Hypothalamus (tissue), 51 donors: ENCODE results near the gene SUCLG2.

Source experiments
- DNase-seq, 51 donors: peaks; one replicate each; lab custom pipeline; 2025; lab: John Stamatoyannopoulos, UW

The SUCLG2 gene

GRCh38 chr3:67521053-67521646 is 133.3 kb downstream of the SUCLG2 start:
- DNase-seq, result no peak

DNA sequence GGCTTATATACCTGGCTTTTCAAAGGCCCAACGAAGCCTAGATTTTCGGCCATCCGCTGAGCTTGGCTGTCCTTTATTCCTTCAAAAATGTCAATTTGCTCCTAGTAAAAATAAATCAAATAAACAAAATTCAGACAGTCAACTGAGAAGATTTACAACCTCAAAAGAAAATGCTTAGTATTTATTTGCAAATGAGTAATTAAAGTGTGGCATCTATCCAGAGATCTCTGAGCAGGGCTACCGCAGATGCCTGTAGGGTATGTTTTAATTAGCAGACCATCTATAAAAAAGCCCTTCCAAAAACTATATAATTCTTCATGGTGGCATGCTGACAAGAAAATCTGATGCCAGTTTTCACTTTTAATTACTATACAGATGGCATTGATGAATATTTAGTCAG is 136.2 kb downstream of the SUCLG2 start:
- DNase-seq, result no peak

DNA sequence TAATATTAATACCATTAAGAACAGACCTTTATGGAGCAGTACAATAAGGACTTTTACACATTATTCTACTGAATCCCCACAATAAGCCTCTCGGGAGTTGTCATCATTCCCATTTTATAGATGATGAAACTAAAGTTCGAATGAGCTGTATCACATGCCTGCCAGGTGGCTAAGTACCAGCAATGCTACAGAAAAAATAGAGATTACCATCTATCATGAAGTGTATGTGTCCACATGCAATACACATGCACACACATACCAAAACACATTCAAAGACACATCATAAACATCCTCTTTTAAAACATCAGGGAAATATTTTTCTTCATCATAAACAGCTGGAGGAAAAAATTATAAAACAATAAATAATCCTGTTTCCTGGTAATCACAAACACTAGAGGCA is 136.6 kb downstream of the SUCLG2 start:
- no peak for DNase-seq

- no peak for DNase-seq
Observed at GRCh38 chr3:67516496-67516895, 137.9 kb downstream of the SUCLG2 start.

DNA sequence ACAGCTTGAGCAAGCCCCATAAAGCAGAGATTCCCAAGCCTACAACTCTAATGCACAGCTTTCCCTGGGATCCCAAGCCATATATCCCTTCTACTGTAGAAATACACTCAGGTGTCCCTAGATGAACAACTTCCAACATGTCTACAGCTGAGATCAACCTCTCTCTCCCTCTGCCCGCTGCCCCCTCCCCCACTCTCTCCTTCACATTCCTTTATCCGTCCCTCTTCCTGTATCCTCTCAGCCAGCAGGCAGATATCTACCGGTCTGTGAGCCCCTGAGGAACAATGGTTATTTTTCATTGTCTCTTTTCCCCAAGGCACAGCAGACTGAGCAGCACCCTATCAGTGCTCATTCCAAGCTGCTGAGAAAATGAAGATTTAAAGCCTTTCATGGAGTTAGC is 138.6 kb downstream of the SUCLG2 start:
- no peak for DNase-seq

GRCh38 chr3:67509471-67510075 is 144.8 kb downstream of the SUCLG2 start:
- DNase-seq, result no peak

GRCh38 chr3:67507584-67507983 is 146.8 kb downstream of the SUCLG2 start:
- DNase-seq, result no peak

DNA sequence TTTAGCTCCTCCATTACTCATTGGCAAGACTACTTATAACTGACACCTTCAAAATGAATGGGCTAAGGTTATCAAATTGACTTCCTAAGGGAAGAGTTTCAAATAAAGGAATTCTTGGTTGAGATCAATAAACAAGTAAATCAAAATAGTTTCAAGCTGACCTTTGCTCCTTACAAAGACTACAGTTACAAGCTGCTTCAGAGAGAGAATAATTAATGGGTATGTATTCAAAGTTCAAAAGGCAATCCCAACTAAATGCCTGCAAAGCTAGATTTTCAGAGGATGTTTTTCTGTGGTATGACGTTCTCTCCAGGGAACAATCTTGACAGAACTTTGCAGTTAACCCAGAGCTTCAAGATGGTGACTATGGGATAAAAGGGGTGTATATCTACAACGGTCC is 153.7 kb downstream of the SUCLG2 start:
- DNase-seq, result no peak

GRCh38 chr3:67497746-67498145 is 156.7 kb downstream of the SUCLG2 start:
- DNase-seq, result no peak

GRCh38 chr3:67495751-67496150 is 158.7 kb downstream of the SUCLG2 start:
- DNase-seq, result no peak

DNA sequence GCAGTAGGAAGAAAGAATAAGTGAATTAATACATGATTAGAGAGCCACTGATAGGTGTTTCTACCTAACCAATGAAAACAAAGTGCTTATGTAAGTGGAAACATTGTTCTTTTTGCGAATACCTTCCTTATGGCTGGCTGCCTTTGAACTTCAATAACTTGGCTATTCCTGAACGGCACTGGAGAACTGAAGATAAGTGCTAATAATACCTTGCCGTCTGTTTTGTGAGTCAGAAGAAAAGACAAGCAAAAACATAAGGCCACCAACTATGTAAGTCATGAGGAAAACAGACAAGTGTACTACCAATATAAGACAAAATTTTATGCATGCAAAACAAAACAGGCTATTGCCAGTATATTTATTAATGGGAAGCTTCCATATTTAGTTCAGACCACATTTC is 160.6 kb downstream of the SUCLG2 start:
- no peak for DNase-seq

GRCh38 chr3:67490658-67491057 is 163.8 kb downstream of the SUCLG2 start:
- DNase-seq, result no peak

GRCh38 chr3:67489816-67490215 is 164.6 kb downstream of the SUCLG2 start:
- DNase-seq, result no peak

DNA sequence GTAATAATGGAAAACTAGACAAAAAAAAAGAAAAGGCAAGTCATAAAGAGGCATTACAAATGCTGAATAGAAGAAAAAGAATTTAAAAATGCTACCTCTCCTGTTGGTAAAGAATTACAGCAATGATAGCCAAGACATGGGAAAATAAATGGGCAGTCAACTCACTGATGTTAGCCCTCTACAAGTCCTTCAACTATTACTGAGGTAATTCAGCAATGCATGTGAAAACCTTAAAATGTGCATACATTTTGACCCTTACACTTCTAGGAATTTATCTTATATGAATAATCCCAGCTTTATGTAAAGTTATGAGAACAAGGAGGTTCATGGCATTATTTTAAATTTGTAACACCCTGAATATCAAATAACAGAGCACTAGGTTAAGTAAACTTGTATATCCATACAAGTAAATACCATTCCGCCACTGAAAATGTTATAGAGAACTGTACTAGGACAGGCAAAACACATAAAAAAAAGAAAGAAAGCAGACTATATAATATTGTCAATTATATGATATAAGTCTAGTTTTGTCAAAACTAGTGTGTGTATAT is 166.8 kb downstream of the SUCLG2 start:
- DNase-seq, result no peak

GRCh38 chr3:67486883-67487282 is 167.5 kb downstream of the SUCLG2 start:
- DNase-seq, result no peak

DNA sequence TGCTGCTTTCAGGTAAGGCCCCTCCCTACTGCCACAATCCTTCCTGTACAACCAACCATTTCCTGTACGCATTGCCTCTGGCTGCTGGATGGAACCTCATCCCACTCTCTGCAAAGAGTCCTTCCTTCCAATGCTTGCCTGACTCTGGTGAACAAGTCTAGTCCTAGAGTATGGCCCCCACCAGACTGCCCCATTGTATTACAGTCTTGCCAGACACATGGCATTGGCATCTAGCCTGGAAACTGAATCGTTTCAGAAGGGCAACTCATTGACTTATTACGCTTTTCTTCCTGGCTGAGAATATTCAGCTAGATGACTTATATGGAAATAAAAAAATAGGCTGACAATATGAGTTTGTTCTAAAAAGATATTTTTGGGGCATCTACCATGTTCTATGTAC is 170.3 kb downstream of the SUCLG2 start:
- DNase-seq, result peak in 1 of 51 donors; percentile 6

DNA sequence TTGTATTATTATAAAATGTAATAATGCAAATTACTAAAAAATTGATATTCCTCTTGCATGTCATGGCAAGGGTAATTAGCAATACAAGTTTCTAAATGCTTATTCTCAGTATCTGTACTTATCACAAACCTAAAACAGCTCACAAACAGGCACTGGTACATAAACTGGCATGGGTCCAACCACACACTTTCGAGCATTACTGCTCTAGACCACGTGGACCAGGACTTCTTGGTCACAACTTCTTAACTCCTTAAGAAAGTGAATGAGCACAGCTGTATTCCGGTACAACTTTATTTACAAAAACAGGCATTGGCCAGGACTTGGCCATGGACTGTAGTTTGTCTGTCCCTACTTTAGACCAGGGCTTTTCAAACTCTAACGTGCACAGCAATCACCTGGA is 173.3 kb downstream of the SUCLG2 start:
- no peak for DNase-seq

DNA sequence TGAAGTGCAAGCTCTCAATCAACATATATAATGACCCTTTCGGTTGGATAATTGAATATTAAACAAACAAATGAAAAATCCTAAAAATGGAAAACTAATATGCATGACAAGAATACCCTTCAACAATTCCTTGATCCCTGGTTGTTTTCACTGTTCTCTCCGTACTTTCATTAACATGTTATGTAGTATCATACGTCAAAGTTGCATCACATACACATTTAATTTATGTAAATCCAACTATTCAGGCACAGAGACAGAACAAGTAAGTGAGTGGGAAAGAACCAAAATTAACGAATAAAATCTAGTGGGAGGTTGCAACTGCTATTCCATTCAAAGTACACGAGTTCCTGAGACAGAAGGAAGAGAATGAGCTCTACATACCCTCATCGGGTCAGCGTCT is 176.0 kb downstream of the SUCLG2 start:
- no peak for DNase-seq

DNA sequence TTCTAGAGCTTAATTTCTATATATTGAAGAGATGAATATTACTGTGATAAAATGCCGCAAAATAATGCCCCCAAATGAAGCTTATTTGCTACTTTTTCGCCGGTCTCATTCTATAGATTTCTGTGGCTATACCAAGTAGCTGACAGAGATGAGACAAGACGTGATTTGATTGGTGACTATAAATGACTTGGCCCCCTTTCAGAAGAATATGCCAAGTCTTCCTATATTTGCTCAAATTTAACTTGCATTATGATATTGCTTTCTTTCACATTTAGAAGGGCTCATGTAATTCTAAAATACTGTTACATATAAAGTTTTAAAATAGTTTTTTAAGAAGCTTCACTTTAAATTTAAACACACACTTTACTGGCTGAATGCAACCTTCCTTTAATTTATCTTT is 180.1 kb downstream of the SUCLG2 start:
- DNase-seq, result no peak

DNA sequence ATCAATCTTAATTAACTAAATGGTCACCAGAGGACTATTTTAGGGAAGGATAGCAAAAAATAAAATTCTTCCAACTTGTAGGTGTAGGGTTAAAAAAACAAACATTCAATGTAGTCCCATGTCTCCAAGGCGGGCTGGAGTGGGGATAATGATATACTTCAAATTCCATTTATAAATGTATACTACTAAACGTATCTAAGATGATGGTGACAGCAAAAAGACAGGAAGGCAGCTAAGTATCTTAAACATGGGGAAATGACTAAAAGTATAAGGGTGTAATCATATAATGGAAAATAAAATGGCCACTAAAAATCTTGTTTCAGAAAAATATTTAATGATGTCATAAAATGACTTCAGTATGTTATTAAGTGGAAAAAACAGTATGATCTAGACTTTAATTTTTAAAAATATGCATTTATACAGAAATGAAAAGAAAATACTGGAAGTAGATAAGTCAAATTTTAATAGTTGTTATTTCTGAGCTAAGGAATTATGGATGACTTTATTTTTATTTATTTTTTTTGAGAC is 181.7 kb downstream of the SUCLG2 start:
- DNase-seq, result no peak

DNA sequence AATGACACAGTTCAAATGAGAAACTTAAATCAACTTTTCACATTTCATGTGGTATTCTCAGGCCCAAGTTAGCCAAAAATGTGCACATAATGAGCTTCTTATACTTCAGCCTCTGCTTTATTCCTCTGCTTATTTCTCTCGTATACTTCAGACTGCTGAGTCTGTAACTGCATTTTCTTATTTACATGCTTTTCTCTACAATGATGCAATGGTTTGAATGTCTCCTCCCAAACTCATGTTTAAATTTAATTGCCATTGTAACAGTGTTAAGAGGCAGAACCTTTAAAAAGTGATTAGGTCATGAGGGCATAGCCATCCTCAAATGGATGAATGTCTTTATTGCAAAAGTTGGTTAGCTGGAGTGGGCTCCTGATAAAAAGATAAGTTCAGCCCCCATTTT is 184.2 kb downstream of the SUCLG2 start:
- no peak for DNase-seq

GRCh38 chr3:67468511-67468910 is 185.9 kb downstream of the SUCLG2 start:
- no peak for DNase-seq
